Effector CD4-positive, alpha-beta T cell (primary cell): Measurements from ENCODE around the gene VAPB.
"Not testable (repeated sequence)": the region's sequence is repeated elsewhere in the genome, so short reads cannot be mapped to it uniquely, and the experiment has no call there.

Experiments used
- DNase-seq: peaks from one replicate; pipeline ENCODE4 v3.0.0-alpha.2; 2020
- total RNA-seq: gene quantifications from one replicate; lab custom pipeline; 2026; lab: John Stamatoyannopoulos, UW

Gene VAPB
- 19.1 reads per million, percentile 46 among the genes with 10 or more reads in this experiment for total RNA-seq

GRCh38 chr20:58388882-58389323, at the start of gene VAPB:
TSS of gene VAPB (plus strand) at chr20:58389229. CDS start at chr20:58389460, 231 bp downstream.
- peak; percentile 95 for DNase-seq

GRCh38 chr20:58339741-58340140, 49.3 kb upstream of the VAPB start:
- no peak for DNase-seq

GRCh38 chr20:58340151-58340550, 48.9 kb upstream of the VAPB start:
- DNase-seq: no peak

- no peak for DNase-seq
Observed at GRCh38 chr20:58340853-58341252, 48.2 kb upstream of the VAPB start.

- DNase-seq: no peak
Observed at GRCh38 chr20:58342104-58342945, 46.7 kb upstream of the VAPB start.

GRCh38 chr20:58344741-58345140, 44.3 kb upstream of the VAPB start:
- DNase-seq: no peak

GRCh38 chr20:58349570-58349969, 39.5 kb upstream of the VAPB start:
- no peak for DNase-seq

- no peak for DNase-seq
Observed at GRCh38 chr20:58352468-58352867, 36.6 kb upstream of the VAPB start.

GRCh38 chr20:58359441-58359840, 29.6 kb upstream of the VAPB start:
- DNase-seq: no peak

- no peak for DNase-seq
Observed at GRCh38 chr20:58360936-58361335, 28.1 kb upstream of the VAPB start.

GRCh38 chr20:58361481-58362205, 27.4 kb upstream of the VAPB start:
- DNase-seq: no peak

GRCh38 chr20:58362206-58362516, 26.9 kb upstream of the VAPB start:
- no peak for DNase-seq

GRCh38 chr20:58362970-58363369, 26.1 kb upstream of the VAPB start:
- no peak for DNase-seq

GRCh38 chr20:58366866-58367265, 22.2 kb upstream of the VAPB start:
- DNase-seq: no peak

GRCh38 chr20:58372806-58373205, 16.2 kb upstream of the VAPB start:
- DNase-seq: no peak

GRCh38 chr20:58373296-58373695, 15.7 kb upstream of the VAPB start:
- not testable (repeated sequence) for DNase-seq

GRCh38 chr20:58374027-58374850, 14.8 kb upstream of the VAPB start:
- no peak for DNase-seq

- no peak for DNase-seq
Observed at GRCh38 chr20:58374906-58375758, 13.9 kb upstream of the VAPB start.

- no peak for DNase-seq
Observed at GRCh38 chr20:58375759-58376352, 13.2 kb upstream of the VAPB start.

GRCh38 chr20:58377017-58377416, 12.0 kb upstream of the VAPB start:
- DNase-seq: no peak

GRCh38 chr20:58377766-58378401, 11.1 kb upstream of the VAPB start:
- DNase-seq: no peak
